ENCODE results near the gene DNAL1. TPM values are rescaled to one million over a fixed set of nuclear protein-coding genes. Genes with fewer than 3 reads are reported as not detected.
A peak's percentile ranks its signal among the peaks of the same experiment; 100 is the strongest.

DNAL1 gene
- total RNA-seq, 6 experiments from 2014 or later = 13.0 to 17.7 (median 14.7) TPM

GRCh38 chr14:73717711-73718417 lies 73.1 kb downstream of the DNAL1 start:
- H3K36me3 Mint-ChIP-seq (ENCODE audit: low read depth) = peaks cover 17% of the 10 kb centered on the region
- H3K4me3 Mint-ChIP-seq = no peak overlapping the region

GRCh38 chr14:73718418-73719251 lies 73.8 kb downstream of the DNAL1 start:
- Mint-ChIP-seq H3K9me3 (no peaks in the 10 kb centered on the region), H3K27me3 (ENCODE audit: insufficient read depth) (peaks cover under 1% of the 10 kb centered on the region), H3K4me1 (ENCODE audit: low read depth) (peaks cover 26% of the 10 kb centered on the region), H3K4me3 (no peak overlapping the region), H3K27ac (0 out of 2 replicates have a peak overlapping the region, but pooled peaks have one; percentile 31), H3K36me3 (ENCODE audit: low read depth) (peaks cover 20% of the 10 kb centered on the region)
- no peak for TF ChIP-seq CTCF (IDR thresholded peaks at IDR 0.05)
- no peak for DNase-seq

More at GRCh38 chr14:73717711-73718417, 73.1 kb downstream of the DNAL1 start:
- H3K27me3 Mint-ChIP-seq (ENCODE audit: insufficient read depth) = peaks cover 5% of the 10 kb centered on the region; the same call in 1 of the 2 replicates
- TF ChIP-seq CTCF (IDR thresholded peaks at IDR 0.05) = no peak
- H3K9me3 Mint-ChIP-seq = no peaks in the 10 kb centered on the region
- H3K27ac Mint-ChIP-seq = 0 out of 2 replicates have a peak overlapping the region, but pooled peaks have one; percentile 31
- H3K4me1 Mint-ChIP-seq (ENCODE audit: low read depth) = peaks cover 20% of the 10 kb centered on the region
- no peak for DNase-seq

- Mint-ChIP-seq H3K4me1 (ENCODE audit: low read depth) (peaks cover 33% of the 10 kb centered on the region), H3K27me3 (ENCODE audit: insufficient read depth) (no peaks in the 10 kb centered on the region; the same call in none of the 2 replicates), H3K27ac (peak overlapping the region; percentile 18; the same call in 1 of the 2 replicates), H3K36me3 (ENCODE audit: low read depth) (peaks cover 24% of the 10 kb centered on the region), H3K4me3 (no peak overlapping the region), H3K9me3 (no peaks in the 10 kb centered on the region)
- TF ChIP-seq CTCF (IDR thresholded peaks at IDR 0.05) = no peak
- DNase-seq = no peak
These were observed 74.6 kb downstream of the DNAL1 start for GRCh38 chr14:73719361-73719760.

- Mint-ChIP-seq H3K36me3 (ENCODE audit: low read depth) (peaks cover 24% of the 10 kb centered on the region), H3K27ac (no peak overlapping the region), H3K9me3 (no peaks in the 10 kb centered on the region), H3K4me3 (no peak overlapping the region), H3K27me3 (ENCODE audit: insufficient read depth) (no peaks in the 10 kb centered on the region; the same call in none of the 2 replicates), H3K4me1 (ENCODE audit: low read depth) (peaks cover 33% of the 10 kb centered on the region)
- DNase-seq = no peak
- no peak for TF ChIP-seq CTCF (IDR thresholded peaks at IDR 0.05)
These were observed 75.0 kb downstream of the DNAL1 start for GRCh38 chr14:73719791-73720190.

- no peaks in the 10 kb centered on the region for H3K9me3 Mint-ChIP-seq
- H3K27me3 Mint-ChIP-seq (ENCODE audit: insufficient read depth) = no peaks in the 10 kb centered on the region; the same call in none of the 2 replicates
- DNase-seq = no peak
- no peak overlapping the region for H3K4me3 Mint-ChIP-seq
- TF ChIP-seq CTCF (IDR thresholded peaks at IDR 0.05) = no peak
- H3K27ac Mint-ChIP-seq = no peak overlapping the region
- peaks cover 25% of the 10 kb centered on the region for H3K36me3 Mint-ChIP-seq (ENCODE audit: low read depth)
- H3K4me1 Mint-ChIP-seq (ENCODE audit: low read depth) = peaks cover 37% of the 10 kb centered on the region
These were observed 75.8 kb downstream of the DNAL1 start for GRCh38 chr14:73720636-73721035.
